Ectodermal cell (in vitro differentiated cells): Measurements from ENCODE around the gene RAB27B.
"Not testable (repeated sequence)": the region's sequence is repeated elsewhere in the genome, so short reads cannot be mapped to it uniquely, and the experiment has no call there.

Experiments
- H3K27ac ChIP-seq: 2 replicates; pipeline ENCODE4 v1.7.0; 2013; ENCODE audit warnings: mild to moderate bottlenecking, low read depth, low read length; ENCODE audit not compliant: insufficient read depth, poor library complexity, severe bottlenecking
- H3K27me3 ChIP-seq: 2 replicates; pipeline ENCODE4 v1.7.0; 2013; ENCODE audit warnings: mild to moderate bottlenecking, low read length; ENCODE audit not compliant: insufficient read depth, control insufficient read depth, poor library complexity, severe bottlenecking
- H3K36me3 ChIP-seq: one replicate; pipeline ENCODE4 v1.7.0; 2013; ENCODE audit warnings: low read length; ENCODE audit not compliant: control insufficient read depth, insufficient read depth
- H3K4me1 ChIP-seq: one replicate; pipeline ENCODE4 v1.7.0; 2013; ENCODE audit warnings: low read length; ENCODE audit not compliant: control insufficient read depth, insufficient read depth
- H3K4me3 ChIP-seq: 2 replicates; pipeline ENCODE4 v1.7.0; 2013; ENCODE audit warnings: low read depth, low read length, control low read depth; ENCODE audit not compliant: insufficient read depth
- H3K9me3 ChIP-seq: 2 replicates; pipeline ENCODE4 v1.7.0; 2013; ENCODE audit warnings: mild to moderate bottlenecking, low read length, moderate library complexity; ENCODE audit not compliant: control insufficient read depth
- whole genome bisulfite sequencing, 2 experiments: methylation state at CpG; one replicate each; pipeline ENCODE4 v1.1.7; 2013; ENCODE audit warnings: missing lambda C conversion rate in 2 of 2; 5-methylcytosine and 5-hydroxymethylcytosine counted together

RAB27B gene

DNA sequence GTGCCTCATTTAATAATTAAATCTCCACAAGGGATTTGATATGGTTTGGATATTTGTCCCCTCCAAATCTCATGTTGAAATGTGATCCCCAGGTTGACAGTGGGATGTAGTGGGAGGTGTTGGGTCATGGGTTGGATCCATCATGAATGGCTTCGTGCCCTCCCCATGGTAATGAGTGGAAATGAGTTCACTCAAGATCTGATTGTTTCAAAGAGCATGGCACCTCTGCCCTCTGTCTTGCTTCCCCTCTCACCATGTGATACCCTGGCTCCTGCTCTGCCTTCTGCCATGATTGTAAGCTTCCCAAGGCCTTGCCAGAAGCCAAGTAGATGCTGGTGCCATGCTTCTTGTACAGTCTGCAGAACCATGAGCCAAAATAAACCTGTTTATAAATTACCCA lies 15.0 kb upstream of the RAB27B start:
- H3K9me3 ChIP-seq, result no peaks in the 10 kb centered on the region
- H3K27me3 ChIP-seq, result no peaks in the 10 kb centered on the region
- no peaks in the 10 kb centered on the region for H3K4me1 ChIP-seq
- H3K27ac ChIP-seq, result no peak overlapping the region
- WGBS, 2 experiments, result 93 to 100% methylated on average over 1 of the region's 1 CpG
- no peak overlapping the region for H3K4me3 ChIP-seq
- H3K36me3 ChIP-seq, result no peaks in the 10 kb centered on the region

DNA sequence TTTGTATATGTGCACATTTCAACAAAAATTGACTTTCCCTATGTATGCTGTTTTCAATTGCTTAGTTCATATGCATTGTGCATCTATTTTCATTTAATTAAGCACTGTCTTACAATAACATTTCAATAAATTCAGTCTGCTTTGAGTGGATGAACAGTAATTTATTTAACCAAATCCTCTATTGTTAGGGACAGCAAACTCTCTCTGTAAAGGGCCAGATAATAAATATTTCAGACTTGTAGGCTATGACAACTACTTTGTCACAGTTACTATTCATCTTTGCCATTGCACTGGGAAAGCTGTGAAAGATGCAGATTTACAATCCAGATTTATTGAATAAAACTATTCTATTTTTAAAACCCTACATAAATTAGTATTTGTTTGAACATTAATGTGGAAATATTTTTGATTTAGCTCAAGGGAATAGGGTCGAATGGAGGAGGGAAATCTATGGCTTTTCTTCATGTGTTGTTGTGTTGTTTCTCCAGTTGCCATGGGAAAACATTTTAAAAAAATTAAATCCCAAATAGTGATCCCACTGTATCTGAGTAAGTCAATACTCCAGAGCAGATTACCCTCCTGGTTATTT lies 14.2 kb upstream of the RAB27B start:
- Histone ChIP-seq H3K4me3 (no peak overlapping the region), H3K9me3 (no peaks in the 10 kb centered on the region), H3K27ac (no peak overlapping the region), H3K36me3 (no peaks in the 10 kb centered on the region), H3K27me3 (no peaks in the 10 kb centered on the region), H3K4me1 (no peaks in the 10 kb centered on the region)
- WGBS, 2 experiments, result 82% methylated on average over 1 of the region's 1 CpG; no CpG with 5 or more reads in 1 of the 2 experiments

DNA sequence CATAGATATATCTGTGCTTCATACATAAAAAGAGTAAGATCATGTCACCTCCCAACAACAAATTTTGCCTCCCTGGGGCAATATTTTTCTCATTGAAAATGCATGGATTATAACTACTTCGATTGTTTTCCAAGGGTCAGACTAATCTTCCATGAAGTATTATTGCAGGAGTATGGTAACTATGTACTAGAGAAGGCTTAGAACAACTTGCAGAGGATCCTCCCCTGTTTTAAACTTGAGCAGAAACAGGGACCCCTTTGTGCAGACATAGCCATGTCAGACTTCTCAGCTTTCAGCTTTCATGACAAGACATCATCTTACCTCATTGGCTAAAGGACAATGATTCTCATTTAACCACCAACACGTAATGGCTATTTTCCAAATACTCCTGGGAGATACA lies 13.2 kb upstream of the RAB27B start:
- no peak overlapping the region for H3K4me3 ChIP-seq
- no peaks in the 10 kb centered on the region for H3K27me3 ChIP-seq
- H3K36me3 ChIP-seq, result no peaks in the 10 kb centered on the region
- WGBS, 2 experiments, result 90 to 94% methylated on average over 2 of the region's 2 CpGs
- H3K4me1 ChIP-seq, result no peaks in the 10 kb centered on the region
- H3K27ac ChIP-seq, result no peak overlapping the region
- H3K9me3 ChIP-seq, result no peaks in the 10 kb centered on the region

DNA sequence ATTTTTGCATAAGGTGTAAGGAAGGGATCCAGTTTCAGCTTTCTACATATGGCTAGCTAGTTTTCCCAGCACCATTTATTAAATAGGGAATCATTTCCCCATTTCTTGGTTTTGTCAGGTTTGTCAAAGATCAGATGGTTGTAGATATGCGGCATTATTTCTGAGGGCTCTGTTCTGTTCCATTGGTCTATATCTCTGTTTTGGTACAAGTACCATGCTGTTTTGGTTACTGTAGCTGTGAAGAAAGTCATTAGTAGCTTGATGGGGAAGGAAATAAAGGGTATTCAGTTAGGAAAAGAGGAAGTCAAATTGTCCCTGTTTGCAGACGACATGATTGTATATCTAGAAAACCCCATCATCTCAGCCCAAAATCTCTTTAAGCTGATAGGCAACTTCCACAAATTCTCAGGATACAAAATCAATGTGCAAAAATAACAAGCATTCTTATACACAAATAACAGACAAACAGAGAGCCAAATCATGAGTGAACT lies 7.4 kb upstream of the RAB27B start:
- H3K27me3 ChIP-seq, H3K9me3 ChIP-seq, H3K27ac ChIP-seq, H3K4me1 ChIP-seq, H3K36me3 ChIP-seq, H3K4me3 ChIP-seq: not testable (repeated sequence)
- 92 to 95% methylated on average over 2 of the region's 2 CpGs for WGBS, 2 experiments

DNA sequence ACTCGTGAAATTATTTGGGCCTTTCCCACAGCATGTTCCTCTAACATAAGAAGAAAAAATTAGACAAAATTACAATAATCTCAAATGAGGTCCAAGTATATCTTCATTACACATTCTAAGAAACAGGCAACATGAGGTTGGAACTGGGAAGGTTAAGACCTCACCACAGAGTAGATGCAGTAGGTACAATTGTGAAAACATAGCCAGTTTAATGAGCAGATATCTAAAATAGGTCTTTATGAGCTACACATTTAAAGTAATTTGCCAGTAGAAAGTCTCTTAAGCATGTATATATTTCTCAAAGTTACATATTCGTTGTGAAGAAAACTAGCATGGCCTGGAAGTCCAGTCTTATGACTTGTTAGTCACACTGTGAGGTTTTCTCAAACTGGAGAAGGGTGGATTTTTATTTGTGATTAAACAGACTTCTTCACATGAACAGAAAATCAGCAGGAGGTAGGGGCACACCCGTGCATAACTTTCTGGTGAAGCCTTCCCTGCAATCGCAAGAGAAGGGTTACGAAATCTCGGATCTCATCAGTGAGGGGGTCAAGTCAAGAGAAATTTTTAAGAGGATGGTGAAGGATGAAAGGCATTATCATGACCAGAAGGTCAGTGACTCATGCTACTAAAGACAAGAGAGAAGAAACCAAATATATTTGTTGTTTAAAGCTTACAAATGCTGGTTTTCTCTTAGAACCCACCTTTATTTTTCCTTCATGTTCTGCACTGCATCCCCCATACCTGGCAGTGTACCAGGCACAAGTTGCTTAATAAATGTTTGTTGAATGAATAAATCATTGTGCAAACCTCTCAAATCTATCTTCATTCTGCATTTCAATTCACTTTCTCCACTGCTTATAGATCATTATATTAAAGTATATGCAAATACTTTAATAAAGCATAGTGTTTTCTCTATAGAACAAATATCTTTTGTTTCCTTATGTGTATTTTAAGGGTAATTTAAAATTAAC lies 5.1 kb upstream of the RAB27B start:
- H3K27ac ChIP-seq, result no peak overlapping the region

DNA sequence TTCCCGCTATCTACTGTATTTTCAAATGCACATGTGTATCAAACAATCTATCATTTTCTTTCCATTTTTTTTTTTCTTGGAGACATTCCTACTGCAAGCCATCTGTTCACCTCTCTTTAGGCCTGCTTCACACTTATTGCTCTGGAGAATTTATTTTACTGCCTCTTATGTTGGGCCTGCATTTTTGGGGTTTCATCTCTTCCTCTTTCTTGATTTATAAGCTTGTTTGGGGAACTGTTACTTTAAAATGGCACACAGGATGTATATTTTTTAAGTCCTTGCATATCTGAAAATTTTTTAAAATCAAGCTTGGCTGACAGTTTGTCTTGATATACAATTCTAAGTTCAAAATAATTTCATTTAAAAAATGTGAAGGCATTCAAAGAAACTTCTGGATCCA lies 3.5 kb upstream of the RAB27B start:
- WGBS, 2 experiments, result 94 to 100% methylated on average over 1 of the region's 1 CpG
- Histone ChIP-seq H3K36me3 (no peaks in the 10 kb centered on the region), H3K27me3 (peaks cover 7% of the 10 kb centered on the region), H3K4me1 (no peaks in the 10 kb centered on the region), H3K27ac (no peak overlapping the region), H3K9me3 (no peaks in the 10 kb centered on the region), H3K4me3 (no peak overlapping the region)

More for the DNA sequence above, 5.1 kb upstream of the RAB27B start:
- no peaks in the 10 kb centered on the region for H3K9me3 ChIP-seq
- WGBS, 2 experiments, result 85 to 88% methylated on average over 6 of the region's 6 CpGs
- H3K4me1 ChIP-seq, result no peaks in the 10 kb centered on the region
- no peaks in the 10 kb centered on the region for H3K36me3 ChIP-seq
- no peak overlapping the region for H3K4me3 ChIP-seq
- H3K27me3 ChIP-seq, result peaks cover 7% of the 10 kb centered on the region

DNA sequence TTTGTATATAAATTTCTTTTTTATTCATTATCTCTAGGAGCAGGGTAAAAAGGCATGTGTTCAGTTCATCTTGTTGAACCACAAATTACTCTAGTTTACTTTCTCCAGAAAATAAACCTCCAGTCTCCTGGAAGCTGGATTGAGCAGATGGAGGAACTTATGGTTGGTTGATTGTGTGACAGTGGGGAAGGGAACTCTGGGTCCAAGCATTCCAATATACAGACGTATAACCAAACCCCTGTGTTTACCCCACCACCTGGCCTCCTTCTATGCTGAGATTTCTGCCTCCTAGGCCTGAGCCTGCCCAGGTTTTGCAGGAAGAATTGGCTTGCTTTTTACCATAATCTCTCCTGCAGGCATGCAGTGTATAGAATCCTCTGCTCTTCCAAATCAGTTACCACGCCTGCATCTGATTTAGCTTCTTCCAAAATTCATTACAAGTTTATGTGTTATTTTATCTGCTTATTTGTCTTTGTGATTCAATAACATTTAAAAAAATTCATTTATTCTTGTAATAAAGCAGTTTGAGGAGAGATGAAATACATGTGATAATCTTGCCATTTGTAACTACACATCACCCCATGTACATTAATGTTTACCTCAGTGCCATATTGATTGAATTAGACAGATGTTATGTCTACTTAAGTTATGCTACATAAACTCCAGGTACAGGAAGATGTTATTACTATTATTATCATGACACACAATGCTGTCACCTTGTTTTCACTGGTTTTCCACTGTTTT lies 2.5 kb upstream of the RAB27B start:
- Histone ChIP-seq H3K4me1 (no peaks in the 10 kb centered on the region), H3K9me3 (no peaks in the 10 kb centered on the region), H3K36me3 (no peaks in the 10 kb centered on the region), H3K27me3 (peaks cover 7% of the 10 kb centered on the region), H3K4me3 (no peak overlapping the region), H3K27ac (no peak overlapping the region)
- 88 to 100% methylated on average over 1 to 2 of the region's 2 CpGs for WGBS, 2 experiments

DNA sequence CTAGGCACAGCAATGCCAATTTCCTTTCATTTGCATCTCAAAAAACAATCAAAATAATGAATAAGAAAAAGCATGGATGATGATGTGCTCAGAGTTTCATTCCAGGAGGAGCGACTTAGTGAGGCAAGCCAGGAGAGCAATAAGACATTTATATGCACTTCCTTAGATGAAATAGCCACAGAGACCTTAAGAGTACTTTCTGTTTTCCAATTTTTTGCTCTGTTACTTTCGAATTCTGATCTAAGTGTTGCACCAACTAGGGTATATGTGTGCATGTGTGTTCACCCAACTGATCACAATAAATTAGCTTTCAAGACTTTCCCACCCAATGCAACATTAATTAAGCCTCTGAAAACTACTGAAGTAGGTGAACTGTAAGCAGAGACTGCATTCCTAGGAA lies 709 bp downstream of the RAB27B start:
- Histone ChIP-seq H3K27ac (no peak overlapping the region), H3K4me1 (no peaks in the 10 kb centered on the region), H3K4me3 (peak overlapping the region; percentile 67), H3K36me3 (no peaks in the 10 kb centered on the region), H3K9me3 (no peaks in the 10 kb centered on the region), H3K27me3 (peaks cover 7% of the 10 kb centered on the region)
- 44 to 54% methylated on average over 1 to 2 of the region's 2 CpGs for WGBS, 2 experiments

DNA sequence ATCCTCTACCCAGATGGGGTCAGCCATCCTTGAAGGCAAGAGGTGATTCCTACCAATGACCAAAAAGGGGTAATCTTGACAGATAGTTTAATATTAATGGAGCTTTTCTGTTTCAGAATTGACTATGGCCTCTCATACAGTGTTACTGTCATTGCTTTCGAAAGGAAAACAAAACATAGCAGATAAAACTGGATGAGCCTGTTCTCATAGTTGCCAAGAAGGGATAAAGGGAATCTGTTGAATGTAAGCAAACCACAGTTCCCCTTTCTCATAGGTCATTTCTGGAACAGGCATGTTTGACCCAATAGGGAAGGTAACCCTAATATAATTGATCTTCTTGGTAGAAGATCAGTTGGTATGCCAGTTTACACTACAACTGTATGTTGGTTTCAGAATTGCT lies 1.6 kb downstream of the RAB27B start:
- H3K4me1 ChIP-seq, result no peaks in the 10 kb centered on the region
- no peak overlapping the region for H3K27ac ChIP-seq
- no peak overlapping the region for H3K4me3 ChIP-seq
- peaks cover 7% of the 10 kb centered on the region for H3K27me3 ChIP-seq
- no peaks in the 10 kb centered on the region for H3K9me3 ChIP-seq
- no peaks in the 10 kb centered on the region for H3K36me3 ChIP-seq
- 94 to 100% methylated on average over 1 of the region's 1 CpG for WGBS, 2 experiments

DNA sequence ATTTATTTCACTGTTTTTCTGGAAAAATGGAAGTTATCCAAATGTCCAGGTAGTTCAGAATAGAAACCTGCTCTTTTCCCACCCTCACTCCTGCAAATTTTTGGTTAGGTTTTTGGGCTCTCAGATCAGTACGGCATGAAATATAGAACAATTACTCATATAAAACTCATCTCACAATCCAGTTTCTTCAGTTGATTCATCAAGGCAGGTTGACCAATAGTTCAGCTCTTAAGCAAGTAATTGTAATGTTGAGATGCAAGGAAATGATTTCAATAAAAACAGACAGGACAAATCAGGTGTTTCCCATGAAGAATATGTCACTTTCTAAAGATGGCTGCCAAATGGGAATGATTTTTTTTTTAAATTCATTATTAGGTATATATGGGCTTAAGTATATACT lies 2.0 kb downstream of the RAB27B start:
- H3K36me3 ChIP-seq, result no peaks in the 10 kb centered on the region
- H3K27ac ChIP-seq, result no peak overlapping the region
- 95 to 100% methylated on average over 1 of the region's 1 CpG for WGBS, 2 experiments
- H3K9me3 ChIP-seq, result no peaks in the 10 kb centered on the region
- H3K27me3 ChIP-seq, result peaks cover 7% of the 10 kb centered on the region
- no peaks in the 10 kb centered on the region for H3K4me1 ChIP-seq
- H3K4me3 ChIP-seq, result no peak overlapping the region
